Measurements from ENCODE around the gene CPED1. TPM values are rescaled to one million over a fixed set of nuclear protein-coding genes. Genes with fewer than 3 reads are reported as not detected.

The CPED1 gene
- total RNA-seq, 4 donors from 2014 or later: 1.3 to 5.6 (median 3.6) TPM

- Histone ChIP-seq H3K27me3 (no peaks in the 10 kb centered on the region), H3K4me1 (no peaks in the 10 kb centered on the region), H3K4me3 (no peak overlapping the region), H3K27ac (no peak overlapping the region), H3K9me3 (no peaks in the 10 kb centered on the region), H3K36me3 (no peaks in the 10 kb centered on the region)
- no peak for TF ChIP-seq CTCF (IDR thresholded peaks at IDR 0.05)
- TF ChIP-seq POLR2A (IDR thresholded peaks at IDR 0.05): no peak
- TF ChIP-seq EP300 (IDR thresholded peaks at IDR 0.05): no peak
- TF ChIP-seq POLR2AphosphoS5 (IDR thresholded peaks at IDR 0.05): no peak
- no peak for DNase-seq (ENCODE audit: low spot score in 2 of 2)
- 68% methylated on average over 2 of the region's 2 CpGs for WGBS
These were observed 20.3 kb downstream of the CPED1 start for GRCh38 chr7:121008816-121009215.

GRCh38 chr7:121011401-121011800, 22.9 kb downstream of the CPED1 start:
- Histone ChIP-seq H3K27ac (no peak overlapping the region), H3K36me3 (no peaks in the 10 kb centered on the region), H3K4me1 (no peaks in the 10 kb centered on the region), H3K27me3 (no peaks in the 10 kb centered on the region), H3K4me3 (no peak overlapping the region), H3K9me3 (no peaks in the 10 kb centered on the region)
- WGBS: 65% methylated on average over 1 of the region's 1 CpG
- TF ChIP-seq EP300 (IDR thresholded peaks at IDR 0.05): no peak
- TF ChIP-seq CTCF (IDR thresholded peaks at IDR 0.05): no peak
- no peak for TF ChIP-seq POLR2A (IDR thresholded peaks at IDR 0.05)
- no peak for TF ChIP-seq POLR2AphosphoS5 (IDR thresholded peaks at IDR 0.05)
- no peak for DNase-seq (ENCODE audit: low spot score in 2 of 2)

- Histone ChIP-seq H3K4me1 (no peaks in the 10 kb centered on the region), H3K36me3 (no peaks in the 10 kb centered on the region), H3K27ac (no peak overlapping the region), H3K4me3 (no peak overlapping the region), H3K9me3 (no peaks in the 10 kb centered on the region), H3K27me3 (no peaks in the 10 kb centered on the region)
- TF ChIP-seq CTCF (IDR thresholded peaks at IDR 0.05): no peak
- no peak for TF ChIP-seq POLR2A (IDR thresholded peaks at IDR 0.05)
- no peak for TF ChIP-seq POLR2AphosphoS5 (IDR thresholded peaks at IDR 0.05)
- no peak for TF ChIP-seq EP300 (IDR thresholded peaks at IDR 0.05)
- DNase-seq (ENCODE audit: low spot score in 2 of 2): no peak
- WGBS: 92% methylated on average over 6 of the region's 6 CpGs
These were observed 23.8 kb downstream of the CPED1 start for GRCh38 chr7:121012170-121012874.

- H3K4me3 ChIP-seq: no peak overlapping the region
- no peak for DNase-seq (ENCODE audit: low spot score in 2 of 2)
- no peak overlapping the region for H3K27ac ChIP-seq
- H3K36me3 ChIP-seq: no peaks in the 10 kb centered on the region
- H3K9me3 ChIP-seq: no peaks in the 10 kb centered on the region
- H3K4me1 ChIP-seq: no peaks in the 10 kb centered on the region
- H3K27me3 ChIP-seq: no peaks in the 10 kb centered on the region
- TF ChIP-seq CTCF (IDR thresholded peaks at IDR 0.05) (no peak), POLR2AphosphoS5 (IDR thresholded peaks at IDR 0.05) (no peak), EP300 (IDR thresholded peaks at IDR 0.05) (no peak), POLR2A (IDR thresholded peaks at IDR 0.05) (no peak)
- WGBS: 75% methylated on average over 2 of the region's 2 CpGs
These were observed 24.4 kb downstream of the CPED1 start for GRCh38 chr7:121012919-121013318.

GRCh38 chr7:121015560-121015959, 27.0 kb downstream of the CPED1 start:
- Histone ChIP-seq H3K4me3 (no peak overlapping the region), H3K36me3 (no peaks in the 10 kb centered on the region), H3K9me3 (no peaks in the 10 kb centered on the region), H3K27ac (no peak overlapping the region), H3K27me3 (no peaks in the 10 kb centered on the region), H3K4me1 (peaks cover 10% of the 10 kb centered on the region)
- TF ChIP-seq CTCF (IDR thresholded peaks at IDR 0.05) (no peak), EP300 (IDR thresholded peaks at IDR 0.05) (no peak), POLR2AphosphoS5 (IDR thresholded peaks at IDR 0.05) (no peak), POLR2A (IDR thresholded peaks at IDR 0.05) (no peak)
- no peak for DNase-seq (ENCODE audit: low spot score in 2 of 2)
- 93% methylated on average over 4 of the region's 4 CpGs for WGBS

Data from suprapubic skin (tissue), 4 donors.